ENCODE results near the gene LRRC15.

DNA sequence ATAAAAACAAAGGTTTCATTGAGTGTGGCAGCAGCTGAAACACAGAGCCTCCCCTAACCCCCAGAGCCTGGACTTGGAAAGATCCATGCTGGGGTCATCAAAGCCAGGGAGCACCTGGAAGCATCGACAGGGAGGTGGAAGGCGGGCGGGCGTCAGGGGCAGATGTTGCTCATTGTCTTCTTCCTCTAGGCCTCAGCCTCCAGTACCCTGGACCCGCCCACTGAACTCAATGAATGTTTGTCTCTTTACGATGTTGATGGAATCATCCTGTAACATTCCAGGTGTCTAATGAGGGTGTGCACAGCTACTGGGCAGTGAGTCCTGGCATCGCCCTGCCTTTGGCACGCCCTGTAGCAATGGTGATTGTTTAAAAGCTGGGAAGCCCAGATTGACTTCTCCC lies 19.7 kb upstream of the LRRC15 start:
- TF ChIP-seq, protein P1, sequence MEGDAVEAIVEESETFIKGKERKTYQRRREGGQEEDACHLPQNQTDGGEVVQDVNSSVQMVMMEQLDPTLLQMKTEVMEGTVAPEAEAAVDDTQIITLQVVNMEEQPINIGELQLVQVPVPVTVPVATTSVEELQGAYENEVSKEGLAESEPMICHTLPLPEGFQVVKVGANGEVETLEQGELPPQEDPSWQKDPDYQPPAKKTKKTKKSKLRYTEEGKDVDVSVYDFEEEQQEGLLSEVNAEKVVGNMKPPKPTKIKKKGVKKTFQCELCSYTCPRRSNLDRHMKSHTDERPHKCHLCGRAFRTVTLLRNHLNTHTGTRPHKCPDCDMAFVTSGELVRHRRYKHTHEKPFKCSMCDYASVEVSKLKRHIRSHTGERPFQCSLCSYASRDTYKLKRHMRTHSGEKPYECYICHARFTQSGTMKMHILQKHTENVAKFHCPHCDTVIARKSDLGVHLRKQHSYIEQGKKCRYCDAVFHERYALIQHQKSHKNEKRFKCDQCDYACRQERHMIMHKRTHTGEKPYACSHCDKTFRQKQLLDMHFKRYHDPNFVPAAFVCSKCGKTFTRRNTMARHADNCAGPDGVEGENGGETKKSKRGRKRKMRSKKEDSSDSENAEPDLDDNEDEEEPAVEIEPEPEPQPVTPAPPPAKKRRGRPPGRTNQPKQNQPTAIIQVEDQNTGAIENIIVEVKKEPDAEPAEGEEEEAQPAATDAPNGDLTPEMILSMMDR (conservative IDR thresholded peaks at IDR 0.05; ENCODE audit: low read depth, low read length) = no peak
- no peak for TF ChIP-seq EZH2phosphoT487 (IDR thresholded peaks at IDR 0.05; ENCODE audit: borderline replicate concordance, low read length)

Measured in PC-3 (cell line).